NCI-H146 treated with DMSO at 0.1 percent for 48 hours (cell line): ENCODE results near the gene TFAP2C.

ENCODE experiments used
- DNase-seq: peaks from one replicate; lab custom pipeline; 2025; ENCODE audit not compliant: unreplicated experiment; lab: John Stamatoyannopoulos, UW

TFAP2C gene

DNA sequence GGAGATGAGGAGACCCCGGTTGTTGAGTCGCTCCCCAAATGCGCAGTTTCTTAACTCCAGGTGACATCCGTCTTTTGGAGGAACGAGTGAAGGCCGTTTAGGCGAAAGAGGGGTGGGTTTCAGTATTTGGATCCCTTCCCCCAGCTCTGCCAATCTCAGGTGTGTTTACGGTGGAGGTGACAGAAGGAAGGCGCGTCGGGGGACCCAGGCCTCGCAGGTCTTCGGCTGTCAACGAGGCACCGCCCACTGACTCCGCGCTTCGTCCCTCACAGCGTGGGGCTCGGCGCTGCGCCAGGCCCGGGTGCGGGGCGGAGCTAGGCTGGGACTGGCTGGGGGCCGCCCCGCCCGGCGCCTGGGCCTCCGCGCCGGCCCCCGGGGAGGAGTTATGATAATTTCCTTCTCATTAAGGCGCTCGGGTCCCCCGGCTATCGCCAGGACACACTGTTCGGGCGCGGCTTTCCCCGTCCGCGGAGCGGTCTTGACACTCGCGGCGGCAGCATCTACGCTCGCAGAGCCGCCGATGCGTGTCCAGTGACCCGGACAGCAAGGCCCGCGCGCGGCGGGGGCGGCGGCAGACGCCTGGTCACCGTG, at the start of gene TFAP2C:
Gene TFAP2C (plus strand): TSS at position 434 of the 591 bp plus-strand sequence. CDS start 239 bp downstream, outside the sequence.
- no peak for DNase-seq

DNA sequence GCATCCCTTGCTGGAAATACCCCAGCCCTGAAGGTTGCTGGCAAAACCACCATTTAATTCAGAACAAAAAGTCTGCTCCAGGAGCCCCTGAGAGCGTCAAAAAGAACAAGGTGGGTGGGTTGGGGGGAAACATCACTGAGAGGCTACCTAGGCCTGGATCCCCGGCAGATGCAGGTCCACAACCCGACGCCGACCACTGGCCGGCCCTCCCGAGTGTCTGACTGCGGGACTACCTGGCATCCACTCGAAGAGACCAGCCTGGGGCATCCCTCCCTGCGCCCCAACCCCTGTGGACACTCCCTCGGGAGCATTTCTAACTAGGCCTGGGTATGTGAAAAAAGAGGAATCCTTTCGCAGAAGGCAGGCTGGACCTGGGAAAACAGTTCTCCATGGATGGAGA, 48.9 kb upstream of the TFAP2C start:
- DNase-seq, result no peak

GRCh38 chr20:56581701-56582100, 47.4 kb upstream of the TFAP2C start:
- DNase-seq, result no peak

GRCh38 chr20:56582542-56582941, 46.6 kb upstream of the TFAP2C start:
- DNase-seq, result no peak

- no peak for DNase-seq
These were observed 44.2 kb upstream of the TFAP2C start for GRCh38 chr20:56584916-56585315.

GRCh38 chr20:56587307-56588041, 41.6 kb upstream of the TFAP2C start:
- no peak for DNase-seq

DNA sequence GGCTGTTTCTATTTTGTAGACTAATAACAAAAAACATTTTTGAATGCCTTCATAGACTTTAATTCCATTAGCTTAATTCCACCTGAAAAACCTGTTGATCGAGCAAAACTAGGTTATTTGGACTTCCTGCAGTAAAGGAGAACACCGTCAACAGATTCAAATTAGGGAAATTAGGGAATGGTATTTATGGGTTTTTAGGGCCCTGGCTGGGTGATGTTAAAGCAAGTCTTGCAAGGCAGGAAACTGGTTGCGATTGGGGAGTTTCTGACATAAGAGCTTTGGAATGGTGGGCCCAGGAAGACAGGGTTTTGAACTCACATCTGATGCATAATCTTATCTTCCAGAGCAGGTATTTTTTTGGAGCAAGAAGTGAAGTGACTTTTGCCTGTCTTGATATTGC, 40.1 kb upstream of the TFAP2C start:
- DNase-seq, result no peak

DNA sequence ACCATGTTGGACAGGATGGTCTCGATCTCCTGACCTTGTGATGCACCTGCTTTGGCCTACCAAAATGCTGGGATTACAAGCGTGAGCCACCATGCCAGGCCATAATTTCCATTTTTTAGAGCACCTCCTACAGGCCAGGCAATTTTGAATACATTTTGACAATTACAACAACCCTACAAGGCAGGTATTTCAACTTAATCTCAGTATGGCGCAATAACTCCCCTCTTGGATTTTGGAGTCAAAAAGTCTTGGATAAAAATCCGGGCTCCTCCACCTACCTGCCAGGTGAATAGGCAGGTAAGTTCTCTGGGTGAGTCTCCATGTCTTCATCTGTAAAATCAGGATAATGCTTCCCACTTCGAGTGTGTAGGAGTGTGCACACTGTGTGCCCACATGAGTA, 39.5 kb upstream of the TFAP2C start:
- no peak for DNase-seq

DNA sequence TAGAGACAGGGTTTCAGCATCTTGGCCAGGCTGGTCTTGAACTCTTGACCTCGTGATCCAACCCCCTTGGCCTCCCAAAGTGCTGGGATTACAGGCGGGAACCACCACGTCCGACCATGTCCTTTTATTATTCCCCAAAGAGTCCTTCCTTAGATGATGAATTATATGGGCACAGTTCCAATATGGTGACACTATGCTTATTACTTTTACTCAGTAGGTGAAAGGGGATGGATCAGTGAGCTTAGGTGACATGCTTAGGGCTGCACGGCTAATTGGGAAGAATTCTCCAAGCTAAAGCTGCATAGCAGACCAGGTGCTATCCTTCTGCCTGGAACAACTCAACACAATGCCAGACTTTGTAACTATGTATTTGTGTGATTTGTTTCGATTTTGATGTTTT, 38.2 kb upstream of the TFAP2C start:
- DNase-seq, result no peak

GRCh38 chr20:56592211-56592610, 36.9 kb upstream of the TFAP2C start:
- DNase-seq, result no peak

DNA sequence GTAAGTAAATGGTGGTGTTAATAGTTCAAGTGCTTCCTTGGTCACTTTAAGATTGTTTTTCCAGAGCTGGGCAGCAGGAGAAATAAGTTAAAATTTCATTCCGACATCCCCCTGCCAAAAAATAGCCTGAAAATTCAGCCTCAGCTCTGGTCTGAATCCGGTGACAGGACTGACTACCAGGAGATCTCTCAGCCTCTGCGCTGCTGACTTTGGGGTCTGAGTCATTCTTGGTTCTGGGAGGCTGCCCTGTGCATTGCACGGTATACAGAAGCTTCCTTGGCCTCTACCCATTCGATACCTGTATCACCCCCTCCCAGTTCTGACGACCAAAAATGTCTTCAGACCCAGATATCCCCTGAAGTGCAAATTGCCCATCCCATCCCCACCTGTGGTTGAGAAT, 36.3 kb upstream of the TFAP2C start:
- no peak for DNase-seq

GRCh38 chr20:56595746-56596475, 33.2 kb upstream of the TFAP2C start:
- no peak for DNase-seq

DNA sequence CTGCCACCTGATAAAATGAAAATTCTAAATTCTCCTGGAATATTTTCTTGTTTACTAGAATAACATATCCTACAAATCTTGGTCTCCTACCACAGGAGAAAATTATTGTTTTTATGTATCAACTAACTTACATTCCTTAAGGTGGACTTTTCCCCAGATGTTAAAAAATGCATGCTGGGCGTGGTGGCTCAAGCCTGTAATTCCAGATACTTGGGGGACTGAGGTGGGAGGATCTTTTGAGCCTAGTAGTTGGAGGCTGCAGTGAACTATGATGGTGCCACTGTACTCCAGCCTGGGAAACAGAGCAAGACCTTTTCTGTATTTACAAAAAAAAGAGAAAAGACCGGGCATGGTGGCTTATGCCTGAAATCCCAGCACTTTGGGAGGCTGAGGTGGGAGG, 27.9 kb upstream of the TFAP2C start:
- no peak for DNase-seq

- DNase-seq, result no peak
These were observed 24.4 kb upstream of the TFAP2C start for GRCh38 chr20:56604673-56605072.

GRCh38 chr20:56605261-56605996, 23.7 kb upstream of the TFAP2C start:
- DNase-seq, result no peak

DNA sequence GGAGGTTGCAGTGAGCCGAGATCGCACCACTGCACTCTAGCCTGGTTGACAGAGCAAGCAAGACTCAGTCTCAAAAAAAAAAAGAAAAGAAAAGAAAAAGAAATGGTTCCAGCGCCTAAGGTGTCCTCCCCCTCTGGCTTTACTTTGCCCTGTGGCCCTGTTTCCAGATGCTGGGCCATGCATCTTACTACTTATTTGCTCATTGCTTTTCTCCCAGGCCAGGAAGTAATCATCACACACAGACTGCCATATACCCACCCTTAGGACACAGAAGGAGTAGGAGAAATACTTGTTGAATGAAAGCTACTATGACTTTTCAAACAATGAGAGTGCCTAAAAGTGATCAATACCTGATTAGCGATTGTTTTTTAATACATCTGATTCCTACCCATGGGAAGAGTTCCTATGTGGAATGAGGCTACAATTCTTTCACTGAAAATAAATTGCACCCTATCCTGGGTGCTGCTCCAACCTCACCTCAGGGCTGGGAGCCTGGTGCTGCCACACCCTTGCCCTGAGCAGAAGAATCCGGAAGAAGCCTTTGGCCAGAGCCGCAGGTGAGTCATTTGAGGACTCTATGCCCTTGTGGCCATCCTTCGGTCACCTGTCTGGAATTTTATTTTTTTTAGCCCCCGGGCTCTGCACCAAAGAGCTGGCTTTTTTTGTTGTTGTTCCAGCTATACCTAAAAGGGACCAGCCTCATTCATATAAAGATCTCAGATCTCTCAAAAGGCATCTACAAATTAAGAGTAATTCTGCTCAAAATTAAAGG, 22.7 kb upstream of the TFAP2C start:
- no peak for DNase-seq

- no peak for DNase-seq
These were observed 21.9 kb upstream of the TFAP2C start for GRCh38 chr20:56607061-56607704.

DNA sequence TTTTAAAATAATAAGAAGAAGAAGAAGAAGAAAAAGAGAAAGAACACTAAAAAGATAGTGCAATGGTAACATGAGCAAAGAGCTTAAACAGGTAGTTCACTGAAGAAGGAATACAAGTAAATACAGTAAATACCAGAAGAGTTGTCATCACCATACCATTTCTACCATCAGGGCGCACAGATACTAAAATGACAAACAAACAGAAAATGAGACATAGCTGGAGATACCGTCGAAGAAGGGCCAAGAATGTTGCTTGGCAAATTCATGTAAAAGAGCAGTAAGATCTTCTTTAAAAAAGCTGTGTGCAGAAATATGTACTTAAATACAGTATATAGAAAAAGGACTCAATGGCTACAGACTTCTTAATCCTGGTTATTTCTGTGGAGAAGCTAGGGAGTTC, 20.7 kb upstream of the TFAP2C start:
- DNase-seq, result no peak

DNA sequence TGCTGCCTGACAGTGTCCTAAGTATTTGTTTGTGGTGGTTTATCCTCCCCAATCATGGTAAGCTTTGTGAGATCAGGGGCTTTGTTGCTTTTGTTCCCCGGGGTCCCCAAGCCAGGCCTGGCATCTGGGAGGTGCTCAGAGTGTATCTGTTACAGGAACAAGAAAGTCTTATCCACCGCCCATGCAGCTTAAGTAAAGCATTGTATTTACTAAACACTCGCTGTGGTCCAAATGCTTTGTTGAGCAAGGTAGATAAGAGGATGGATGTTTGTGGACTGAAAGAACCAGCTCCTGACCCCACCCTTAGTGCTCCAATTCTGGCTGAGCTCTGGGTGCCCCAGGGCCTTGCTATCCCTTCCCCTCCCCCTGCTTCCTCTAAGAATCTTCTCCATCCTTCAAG, 19.8 kb upstream of the TFAP2C start:
- DNase-seq, result no peak

GRCh38 chr20:56610098-56610497, 19.0 kb upstream of the TFAP2C start:
- no peak for DNase-seq
